HG02973 (cell line): ENCODE measurements around the gene IPO4.
"Not testable (repeated sequence)": the region's sequence is repeated elsewhere in the genome, so short reads cannot be mapped to it uniquely, and the experiment has no call there.

Source experiments
- ATAC-seq: cut with Tn5 transposase; IDR thresholded peaks from one replicate; pipeline ENCODE4 v1.9.1; 2021; ENCODE audit warnings: moderate library complexity; ENCODE audit not compliant: unreplicated experiment

IPO4 gene

GRCh38 chr14:24188251-24189058, at the start of gene IPO4:
TSS of gene IPO4 (minus strand) at chr14:24188816. CDS start at chr14:24188787, 29 bp downstream.
- ATAC-seq, result peak; percentile 69

- ATAC-seq, result no peak
Measured at GRCh38 chr14:24238123-24238522, 49.5 kb upstream of the IPO4 start.

DNA sequence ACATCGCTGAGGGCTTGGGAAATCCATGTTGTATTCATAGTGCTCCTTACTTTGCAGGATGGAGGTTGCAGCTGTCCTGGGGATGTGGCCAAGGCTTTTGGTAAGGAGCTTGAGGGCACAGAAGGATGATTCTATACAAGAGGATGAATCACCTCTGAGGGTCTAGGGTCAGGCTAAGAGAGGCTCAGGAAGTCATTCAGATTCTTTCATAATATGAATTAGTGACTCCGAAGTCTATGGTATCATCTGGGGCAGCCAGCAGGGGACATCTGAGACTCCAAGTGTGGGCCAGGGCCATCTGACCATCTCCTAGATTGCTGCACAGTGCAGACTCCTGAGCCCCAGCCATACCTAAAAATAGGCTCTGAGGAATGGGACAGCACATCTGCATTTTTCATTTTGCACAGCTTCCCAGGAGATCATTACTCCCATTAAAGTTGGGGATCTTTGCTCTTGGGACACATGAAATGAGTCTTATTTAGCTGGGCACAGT, 48.9 kb upstream of the IPO4 start:
- ATAC-seq, result no peak

GRCh38 chr14:24236689-24237462, 48.3 kb upstream of the IPO4 start:
- ATAC-seq, result no peak

DNA sequence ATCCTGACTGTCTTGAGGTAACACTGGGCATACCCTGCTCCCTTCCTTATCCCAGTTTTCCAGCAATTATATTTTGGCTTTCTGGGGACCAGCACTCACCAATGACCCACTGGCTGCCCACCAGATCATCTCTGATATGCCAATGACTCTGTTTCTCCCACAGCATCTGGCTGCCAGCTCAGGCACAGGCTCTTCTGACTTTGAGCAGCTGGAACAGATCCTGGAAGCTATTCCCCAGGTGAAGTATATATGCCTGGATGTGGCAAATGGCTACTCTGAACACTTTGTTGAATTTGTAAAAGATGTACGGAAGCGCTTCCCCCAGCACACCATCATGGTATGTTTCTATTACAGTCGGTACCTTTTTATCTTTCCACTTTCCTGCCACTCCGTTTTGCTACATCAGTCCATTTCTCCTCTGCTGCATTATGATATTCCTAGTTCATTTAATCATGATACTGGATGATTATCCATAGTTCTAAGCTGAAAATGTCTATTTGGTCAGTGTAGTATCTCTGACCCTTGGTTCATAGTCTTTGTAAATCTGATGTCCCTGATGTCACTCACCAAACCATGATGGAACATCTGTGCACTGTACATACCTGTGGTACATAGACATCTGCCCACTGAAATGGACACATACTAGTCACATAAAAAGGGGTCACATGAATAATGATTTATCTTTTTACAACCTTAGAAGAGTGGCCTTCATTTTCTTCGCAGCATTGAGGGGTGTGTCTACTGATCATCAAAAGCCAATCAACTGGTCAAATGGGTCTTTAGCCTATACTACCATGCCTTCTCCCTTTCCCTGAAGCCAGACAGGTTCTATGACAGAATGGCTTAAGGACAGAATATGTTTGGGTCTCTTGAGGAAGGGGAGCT, 47.4 kb upstream of the IPO4 start:
- ATAC-seq, result no peak

GRCh38 chr14:24234095-24235005, 45.7 kb upstream of the IPO4 start:
- no peak for ATAC-seq

DNA sequence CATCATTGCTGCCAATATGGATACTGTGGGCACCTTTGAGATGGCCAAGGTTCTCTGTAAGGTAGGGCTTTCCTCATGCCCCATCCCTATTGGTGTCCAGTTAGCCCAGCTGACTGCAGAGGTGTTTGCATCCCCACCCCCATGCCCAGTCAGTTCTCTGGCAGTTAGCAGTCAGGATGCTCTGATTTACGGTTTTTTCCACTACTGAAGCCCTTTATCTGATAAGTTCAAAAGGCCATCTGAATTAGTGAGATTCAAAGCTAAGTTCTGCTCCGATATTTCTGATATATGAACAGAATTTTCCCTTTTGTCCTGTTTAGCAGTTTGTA, 44.9 kb upstream of the IPO4 start:
- no peak for ATAC-seq

GRCh38 chr14:24232645-24233537, 44.3 kb upstream of the IPO4 start, which contains the start of gene GMPR2:
TSS of gene GMPR2 (plus strand) at chr14:24232929. CDS start at chr14:24233254, 325 bp downstream.
- peak; percentile 44 for ATAC-seq

DNA sequence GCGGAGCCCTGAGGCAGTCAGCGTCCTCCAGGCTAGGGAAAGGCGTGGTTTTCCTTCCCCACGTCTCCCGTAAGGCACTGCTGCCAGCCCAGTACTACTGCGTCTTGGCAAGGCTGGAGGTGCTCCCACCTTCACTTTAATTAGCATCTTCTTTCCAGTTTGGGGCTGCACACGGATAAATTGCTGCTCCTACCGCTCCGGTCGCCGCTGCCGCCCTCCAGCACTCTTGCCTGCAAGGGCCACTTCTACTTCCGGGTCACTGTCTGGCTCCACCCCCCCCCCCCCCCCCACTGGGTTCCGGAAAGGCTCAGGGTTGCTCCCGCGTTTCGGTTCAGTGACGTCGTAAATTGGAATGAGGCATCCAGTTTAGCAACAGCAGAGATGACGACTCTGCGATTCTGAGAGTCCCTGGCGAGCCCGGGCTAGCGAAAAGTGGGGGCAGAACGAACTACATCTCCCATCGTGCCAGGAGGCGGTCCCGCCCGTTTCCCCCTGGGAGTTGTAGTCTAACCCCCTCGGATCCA, 43.6 kb upstream of the IPO4 start, which contains the start of gene NEDD8:
NEDD8 (minus strand) TSS at position 247 of the 524 bp plus-strand sequence; CDS start at position 147, 100 bp downstream.
- ATAC-seq, result peak; percentile 62

DNA sequence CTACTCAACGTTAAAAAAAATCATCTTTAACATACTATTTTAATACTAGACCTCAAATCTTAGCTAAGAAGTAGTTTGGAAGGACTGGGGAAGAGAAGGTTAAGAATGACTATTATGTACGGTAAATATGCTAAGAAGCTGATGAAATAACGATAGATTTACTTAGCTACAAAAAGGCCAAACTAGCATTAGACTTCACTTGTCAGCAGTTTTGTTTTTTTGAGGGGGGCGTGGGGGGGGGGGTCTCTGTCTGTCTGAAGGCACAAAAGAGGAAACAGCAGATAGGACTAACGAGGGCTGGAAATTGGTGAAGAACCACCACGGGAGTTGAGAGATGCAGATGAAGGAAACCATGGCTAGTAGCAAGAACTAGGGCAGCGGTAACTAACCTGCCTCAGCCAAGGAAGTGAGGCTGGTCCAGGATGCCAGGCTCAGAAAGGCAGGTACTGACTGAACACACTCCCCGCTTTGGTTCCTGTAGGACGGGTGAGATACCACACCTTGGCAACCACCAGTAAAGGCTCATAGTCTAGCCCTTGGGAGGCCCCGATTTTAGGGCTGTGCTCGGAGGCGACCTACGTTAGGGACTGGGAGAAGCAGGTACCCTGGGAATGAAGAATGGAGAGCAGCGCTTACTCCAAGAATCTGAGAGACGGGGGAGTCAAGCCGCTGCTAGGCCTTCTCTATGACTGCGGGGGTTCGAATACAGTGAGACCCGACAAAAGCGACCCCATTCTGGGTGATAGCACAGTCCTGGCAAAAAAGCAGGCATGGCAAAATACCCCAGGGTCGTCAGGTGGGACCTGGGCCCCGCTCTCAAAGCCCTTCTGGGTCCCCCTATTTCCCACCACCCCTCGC, 42.9 kb upstream of the IPO4 start:
- no peak for ATAC-seq

GRCh38 chr14:24228902-24229301, 40.3 kb upstream of the IPO4 start:
- ATAC-seq, result no peak

DNA sequence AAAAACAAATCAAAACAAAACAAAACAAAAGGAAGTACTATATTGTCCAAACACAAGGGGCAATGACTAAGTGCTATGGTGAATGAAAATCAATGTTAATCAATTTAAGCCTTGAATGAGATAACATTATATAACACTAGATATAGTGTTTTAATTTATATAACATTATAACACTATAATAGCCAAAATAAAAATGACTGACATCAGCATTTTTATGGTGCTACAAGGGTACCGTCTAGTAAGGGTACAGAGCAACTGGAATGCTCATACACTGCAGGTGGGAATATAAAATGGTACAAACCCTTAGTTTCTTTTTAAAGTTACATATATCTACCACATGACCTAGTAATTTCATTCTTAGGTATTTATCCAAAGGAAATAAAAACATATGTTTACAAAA, 37.9 kb upstream of the IPO4 start:
- ATAC-seq, result no peak

DNA sequence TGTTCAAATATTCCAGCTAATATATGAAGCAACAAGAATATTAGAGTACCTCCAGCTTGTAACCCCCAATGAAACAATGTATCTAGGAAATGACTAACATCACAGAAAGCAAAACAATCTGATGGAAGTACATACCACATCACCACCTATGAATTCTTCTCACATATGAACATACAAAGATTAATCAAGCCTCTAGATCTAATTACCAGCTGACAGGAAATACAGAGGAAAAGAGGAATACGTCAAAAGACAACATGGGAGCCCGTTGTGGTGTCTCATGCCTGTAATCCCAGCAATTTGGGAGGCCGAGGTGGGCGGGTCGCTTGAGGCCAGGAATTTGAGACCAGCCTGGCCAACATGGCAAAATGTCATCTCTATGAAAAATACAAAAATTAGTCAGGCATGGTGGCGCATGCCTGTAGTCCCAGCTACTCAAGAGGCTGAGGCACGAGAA, 36.0 kb upstream of the IPO4 start:
- no peak for ATAC-seq

GRCh38 chr14:24222987-24223386, 34.4 kb upstream of the IPO4 start:
- ATAC-seq, result not testable (repeated sequence)

DNA sequence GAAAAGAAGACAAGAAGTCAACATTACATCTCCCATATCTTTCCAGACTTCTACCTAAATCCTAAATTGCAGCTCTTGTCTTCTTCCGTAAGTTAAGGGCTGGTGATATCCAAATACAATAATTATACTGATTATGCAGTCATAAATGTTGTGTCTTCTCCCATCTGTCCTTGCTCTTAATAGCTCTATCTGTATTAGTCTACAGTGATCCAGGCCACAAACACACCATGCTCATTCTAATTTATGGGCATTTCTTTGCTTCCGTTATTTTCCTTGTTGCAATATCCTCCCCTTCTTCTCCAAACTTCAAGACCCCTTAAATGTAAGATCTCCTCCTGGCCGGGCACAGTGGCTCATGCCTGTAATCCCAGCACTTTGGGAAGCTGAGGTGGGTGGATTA, 30.9 kb upstream of the IPO4 start:
- no peak for ATAC-seq

GRCh38 chr14:24219080-24219479, 30.5 kb upstream of the IPO4 start:
- ATAC-seq, result no peak

- not testable (repeated sequence) for ATAC-seq
Measured at GRCh38 chr14:24216876-24217275, 28.3 kb upstream of the IPO4 start.

- ATAC-seq, result no peak
Measured at GRCh38 chr14:24216345-24216699, 27.7 kb upstream of the IPO4 start.
